GM19438 (cell line): ENCODE measurements around the gene CDH4.

Experiments
- ATAC-seq: cut with Tn5 transposase; IDR thresholded peaks from one replicate; pipeline ENCODE4 v1.9.1; 2021; ENCODE audit warnings: low read depth; ENCODE audit not compliant: unreplicated experiment

CDH4 gene

GRCh38 chr20:61654726-61655125, 402.7 kb downstream of the CDH4 start:
- ATAC-seq = no peak

- no peak for ATAC-seq
Measured at GRCh38 chr20:61655591-61655990, 403.5 kb downstream of the CDH4 start.

GRCh38 chr20:61656198-61656597, 404.1 kb downstream of the CDH4 start:
- ATAC-seq = no peak

- no peak for ATAC-seq
Measured at GRCh38 chr20:61657721-61658377, 405.8 kb downstream of the CDH4 start.

- ATAC-seq = no peak
Measured at GRCh38 chr20:61658563-61658962, 406.5 kb downstream of the CDH4 start.

- no peak for ATAC-seq
Measured at GRCh38 chr20:61659246-61659993, 407.4 kb downstream of the CDH4 start.

GRCh38 chr20:61659994-61660346, 407.9 kb downstream of the CDH4 start:
- no peak for ATAC-seq

- no peak for ATAC-seq
Measured at GRCh38 chr20:61660559-61660958, 408.5 kb downstream of the CDH4 start.

GRCh38 chr20:61661025-61661424, 409.0 kb downstream of the CDH4 start:
- ATAC-seq = no peak

- no peak for ATAC-seq
Measured at GRCh38 chr20:61661583-61661982, 409.5 kb downstream of the CDH4 start.

- no peak for ATAC-seq
Measured at GRCh38 chr20:61662226-61662967, 410.3 kb downstream of the CDH4 start.

GRCh38 chr20:61662968-61663331, 410.9 kb downstream of the CDH4 start:
- no peak for ATAC-seq

- no peak for ATAC-seq
Measured at GRCh38 chr20:61663521-61664425, 411.7 kb downstream of the CDH4 start.

GRCh38 chr20:61664556-61665320, 412.7 kb downstream of the CDH4 start:
- no peak for ATAC-seq

- no peak for ATAC-seq
Measured at GRCh38 chr20:61665528-61666470, 413.7 kb downstream of the CDH4 start.

GRCh38 chr20:61666471-61666832, 414.4 kb downstream of the CDH4 start:
- no peak for ATAC-seq

GRCh38 chr20:61667056-61667792, 415.2 kb downstream of the CDH4 start:
- no peak for ATAC-seq

- no peak for ATAC-seq
Measured at GRCh38 chr20:61668065-61668650, 416.1 kb downstream of the CDH4 start.
